Mucosa of gallbladder (tissue), 1 donor: ENCODE results near the gene IPO9. TPM values are rescaled to one million over a fixed set of nuclear protein-coding genes. Genes with fewer than 3 reads are reported as not detected.
A peak's percentile ranks its signal among the peaks of the same experiment; 100 is the strongest.
"Not testable (repeated sequence)": the region's sequence is repeated elsewhere in the genome, so short reads cannot be mapped to it uniquely, and the experiment has no call there.

Experiments
- DNase-seq: peaks from one replicate; pipeline ENCODE4 v3.0.0-alpha.2; 2020; ENCODE audit warnings: low spot score
- total RNA-seq: library from RNA; stranded (reverse); gene quantifications from one replicate; pipeline ENCODE4 v1.2.1, GENCODE V29; 2021
- donor health status: DM: no; HTN: no; CAD: no.

The IPO9 gene
- total RNA-seq, 1 donor from 2014 or later: 35.0 TPM

DNA sequence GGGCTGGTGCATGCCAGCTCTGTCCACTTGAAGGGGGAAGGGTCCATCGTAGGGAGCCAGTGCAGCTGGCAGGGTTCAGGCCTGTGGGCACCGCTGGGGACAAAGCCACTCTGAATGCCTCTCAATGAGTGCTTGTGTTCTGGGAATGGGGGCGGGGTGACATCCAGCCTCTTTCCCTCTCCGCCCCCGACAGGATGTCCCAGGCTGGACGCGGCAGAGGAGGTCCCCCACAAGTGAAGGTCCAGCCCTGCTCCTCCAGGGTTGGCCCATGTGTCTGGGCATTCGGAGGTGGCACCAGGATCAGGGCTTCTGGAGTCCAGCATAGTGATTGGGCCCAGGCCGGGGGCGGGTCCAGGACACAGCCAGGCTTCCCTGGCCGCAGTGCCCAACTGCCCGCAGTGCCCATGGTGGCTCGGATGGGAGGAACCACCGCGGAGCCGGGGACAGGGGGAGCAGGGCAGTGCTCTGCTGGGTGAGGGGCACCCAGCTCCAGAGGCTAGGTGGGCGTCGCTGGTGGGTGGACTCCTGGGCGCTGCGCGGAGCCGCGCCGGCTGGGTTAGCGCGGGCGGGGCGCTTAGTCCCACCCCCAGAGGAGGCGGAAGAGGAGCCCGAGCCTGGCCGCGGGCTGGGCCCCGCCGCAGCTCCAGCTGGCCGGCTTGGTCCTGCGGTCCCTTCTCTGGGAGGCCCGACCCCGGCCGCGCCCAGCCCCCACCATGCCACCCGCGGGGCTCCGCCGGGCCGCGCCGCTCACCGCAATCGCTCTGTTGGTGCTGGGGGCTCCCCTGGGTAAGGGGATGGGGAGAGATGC lies 59.5 kb downstream of the IPO9 start, which contains the start of gene SHISA4:
TSS of gene SHISA4 (plus strand) at position 617 of the 808 bp plus-strand sequence. CDS start at position 714, 97 bp downstream.
- DNase-seq: peak; percentile 58

DNA sequence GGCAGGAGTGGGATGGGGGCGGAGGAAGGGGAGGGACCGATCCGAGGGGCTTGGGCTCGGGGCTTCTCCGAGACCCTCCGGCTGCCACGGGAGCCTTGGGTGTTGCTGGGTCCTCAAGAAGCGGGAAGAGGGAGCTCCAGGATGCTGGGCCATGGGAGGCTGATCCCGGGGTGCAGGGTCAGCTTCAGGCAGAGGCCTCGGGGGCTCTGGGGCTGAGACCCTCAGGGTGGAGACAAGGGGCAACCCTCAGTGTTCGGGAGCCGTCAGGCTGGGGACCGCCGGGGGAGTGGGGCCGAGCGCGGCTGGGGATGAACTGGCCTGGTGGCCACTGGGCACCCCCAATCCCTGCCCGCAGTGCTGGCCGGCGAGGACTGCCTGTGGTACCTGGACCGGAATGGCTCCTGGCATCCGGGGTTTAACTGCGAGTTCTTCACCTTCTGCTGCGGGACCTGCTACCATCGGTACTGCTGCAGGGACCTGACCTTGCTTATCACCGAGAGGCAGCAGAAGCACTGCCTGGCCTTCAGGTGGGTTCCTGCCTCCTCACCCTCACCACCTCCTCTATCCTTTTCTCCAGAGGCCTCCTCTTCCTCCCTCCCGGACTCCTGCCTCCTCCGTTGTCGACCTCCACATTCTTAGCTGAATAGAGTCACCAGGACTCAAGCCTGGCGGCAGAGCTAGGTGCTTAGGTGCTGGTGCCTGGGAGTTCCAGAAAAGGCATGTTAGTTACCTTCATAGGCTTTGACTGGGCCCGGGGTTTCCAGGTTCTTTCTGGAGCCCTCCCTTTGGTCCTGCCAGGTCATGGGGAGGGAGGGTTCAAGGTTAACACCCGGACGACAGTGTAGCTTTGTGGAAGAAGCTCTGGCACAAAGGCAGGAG lies 60.4 kb downstream of the IPO9 start:
- no peak for DNase-seq

DNA sequence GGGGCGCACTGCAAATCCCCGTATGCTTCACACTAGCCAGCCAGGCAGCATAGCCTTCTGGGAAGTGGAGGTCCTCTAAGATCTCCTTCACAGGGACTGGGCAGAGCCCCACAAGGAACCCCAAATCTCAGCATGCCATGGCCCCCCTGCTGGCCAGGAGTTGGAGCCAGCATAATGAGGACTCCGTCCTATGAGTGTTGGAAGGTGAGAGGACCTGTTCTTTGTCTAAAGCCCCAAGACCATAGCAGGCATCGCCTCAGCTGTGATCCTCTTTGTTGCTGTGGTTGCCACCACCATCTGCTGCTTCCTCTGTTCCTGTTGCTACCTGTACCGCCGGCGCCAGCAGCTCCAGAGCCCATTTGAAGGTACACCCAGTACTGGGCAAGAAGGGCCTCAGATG lies 61.3 kb downstream of the IPO9 start:
- DNase-seq: no peak

DNA sequence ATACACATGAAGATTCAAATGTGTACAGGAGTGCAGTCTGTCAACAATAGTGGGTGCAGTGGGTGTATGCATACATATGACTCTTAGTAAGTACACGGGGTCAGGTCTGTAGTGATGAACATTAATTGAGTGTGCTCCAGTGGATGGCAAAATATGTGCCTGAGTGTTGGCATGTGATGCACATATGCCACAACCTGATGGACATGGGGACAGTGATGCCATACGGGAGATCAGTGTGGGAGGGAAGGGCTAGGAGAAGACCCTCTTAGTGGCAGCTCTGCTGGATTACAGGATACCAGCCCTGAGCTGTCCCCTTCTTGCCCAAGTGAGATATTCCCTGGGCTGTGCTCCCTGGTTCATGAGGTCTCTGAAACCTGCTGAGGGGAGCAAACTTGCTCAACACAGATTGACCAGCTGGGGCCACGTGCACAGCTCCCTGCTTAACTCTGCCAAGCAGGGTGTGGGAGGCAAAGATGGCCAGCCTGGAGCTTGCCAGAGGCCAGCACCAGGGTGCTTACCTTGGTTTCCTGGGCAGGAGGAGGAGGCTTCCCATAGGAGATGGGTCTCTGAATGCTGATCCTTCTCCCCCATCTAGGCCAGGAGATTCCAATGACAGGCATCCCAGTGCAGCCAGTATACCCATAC lies 62.0 kb downstream of the IPO9 start:
- no peak for DNase-seq

DNA sequence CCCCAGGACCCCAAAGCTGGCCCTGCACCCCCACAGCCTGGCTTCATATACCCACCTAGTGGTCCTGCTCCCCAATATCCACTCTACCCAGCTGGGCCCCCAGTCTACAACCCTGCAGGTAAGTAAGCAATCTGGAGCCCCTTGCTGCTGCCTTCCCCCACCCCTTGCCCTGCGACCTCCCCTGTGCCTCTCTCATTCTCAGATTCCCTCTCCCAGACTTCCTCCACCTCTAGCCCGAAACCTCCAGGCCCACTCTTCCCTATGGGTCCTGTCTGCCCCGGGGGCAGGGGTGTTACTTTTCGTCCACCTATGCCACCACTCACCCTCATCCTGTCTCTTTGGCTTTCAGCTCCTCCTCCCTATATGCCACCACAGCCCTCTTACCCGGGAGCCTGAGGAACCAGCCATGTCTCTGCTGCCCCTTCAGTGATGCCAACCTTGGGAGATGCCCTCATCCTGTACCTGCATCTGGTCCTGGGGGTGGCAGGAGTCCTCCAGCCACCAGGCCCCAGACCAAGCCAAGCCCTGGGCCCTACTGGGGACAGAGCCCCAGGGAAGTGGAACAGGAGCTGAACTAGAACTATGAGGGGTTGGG lies 62.6 kb downstream of the IPO9 start:
- DNase-seq: no peak

- DNase-seq: no peak
Measured at GRCh38 chr1:201892211-201892610, 63.3 kb downstream of the IPO9 start.

GRCh38 chr1:201893431-201893830 lies 64.5 kb downstream of the IPO9 start:
- no peak for DNase-seq

- no peak for DNase-seq
Measured at GRCh38 chr1:201894343-201895119, 65.6 kb downstream of the IPO9 start.

GRCh38 chr1:201895120-201895665 lies 66.2 kb downstream of the IPO9 start:
- DNase-seq: no peak

GRCh38 chr1:201895913-201896807 lies 67.2 kb downstream of the IPO9 start:
- DNase-seq: peak; percentile 91

GRCh38 chr1:201896951-201897391 lies 68.0 kb downstream of the IPO9 start:
- DNase-seq: no peak

DNA sequence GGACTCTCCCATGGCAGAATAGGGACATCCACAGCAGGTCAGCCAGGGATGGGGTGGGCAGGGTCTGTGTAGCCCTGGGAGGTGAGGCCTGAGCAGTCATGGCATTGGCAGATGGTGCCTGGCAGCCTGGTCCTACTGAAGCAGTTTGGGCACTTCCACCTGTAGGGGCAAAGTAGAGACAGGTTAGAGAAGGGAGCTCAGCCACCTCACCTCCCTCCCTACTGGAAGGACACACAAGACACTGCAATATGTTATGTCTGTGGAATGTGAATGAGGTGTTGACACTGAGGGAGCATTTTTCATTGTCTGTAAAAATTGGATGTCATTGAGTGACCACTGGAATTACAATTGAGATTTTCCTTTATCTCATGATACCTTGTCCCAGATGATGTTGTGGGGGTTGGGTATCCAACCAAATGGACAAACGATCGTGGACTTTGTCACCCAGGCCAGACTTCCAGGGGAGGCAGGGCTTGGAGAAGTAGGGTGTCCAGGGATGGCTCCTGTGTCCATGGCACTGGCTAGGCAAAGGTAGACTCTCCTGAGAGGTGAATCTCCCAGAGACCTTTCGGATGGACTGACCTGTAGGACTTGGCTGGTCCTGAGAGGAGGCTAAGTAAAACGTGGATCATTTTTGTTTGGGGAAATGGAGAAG lies 69.4 kb downstream of the IPO9 start:
- DNase-seq: no peak

- DNase-seq: no peak
Measured at GRCh38 chr1:201898992-201899391, 70.0 kb downstream of the IPO9 start.

DNA sequence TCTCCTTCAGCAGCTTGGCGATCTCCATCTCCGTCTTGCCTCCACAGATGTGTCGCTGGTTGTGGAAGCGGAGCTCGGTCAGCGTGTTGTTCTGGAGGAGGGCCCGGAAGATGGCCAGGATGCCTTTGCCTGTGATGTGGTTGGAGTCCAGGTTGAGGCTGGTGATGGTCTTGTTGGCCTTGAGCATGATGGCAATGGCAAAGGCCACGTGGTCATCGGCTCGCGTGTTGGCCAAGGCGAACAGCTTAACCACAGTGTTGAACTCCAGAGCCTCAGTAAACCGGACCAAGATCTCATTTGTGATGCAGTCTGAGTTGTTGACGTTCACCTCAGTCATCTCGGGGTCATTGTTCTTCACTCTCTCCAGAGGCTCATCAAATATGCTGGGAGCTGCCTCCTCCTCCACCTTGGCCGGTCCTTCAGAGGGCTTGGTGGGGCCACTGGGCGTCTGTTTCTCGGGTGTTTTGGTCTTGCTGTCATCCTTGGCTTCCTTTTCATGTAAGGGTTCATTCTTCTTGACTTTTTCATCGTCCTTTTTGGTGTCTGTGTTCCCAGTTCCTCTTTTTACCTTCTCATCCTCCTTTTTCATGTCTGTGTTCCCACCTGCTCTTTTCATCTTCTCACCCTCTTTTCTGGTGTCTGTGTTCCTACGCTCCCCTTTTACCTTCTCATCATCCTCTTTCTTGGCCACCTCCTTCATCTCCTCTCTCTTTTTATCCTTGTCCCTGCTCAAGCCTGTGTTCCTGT lies 70.9 kb downstream of the IPO9 start:
- no peak for DNase-seq

GRCh38 chr1:201900476-201900875 lies 71.5 kb downstream of the IPO9 start:
- no peak for DNase-seq

DNA sequence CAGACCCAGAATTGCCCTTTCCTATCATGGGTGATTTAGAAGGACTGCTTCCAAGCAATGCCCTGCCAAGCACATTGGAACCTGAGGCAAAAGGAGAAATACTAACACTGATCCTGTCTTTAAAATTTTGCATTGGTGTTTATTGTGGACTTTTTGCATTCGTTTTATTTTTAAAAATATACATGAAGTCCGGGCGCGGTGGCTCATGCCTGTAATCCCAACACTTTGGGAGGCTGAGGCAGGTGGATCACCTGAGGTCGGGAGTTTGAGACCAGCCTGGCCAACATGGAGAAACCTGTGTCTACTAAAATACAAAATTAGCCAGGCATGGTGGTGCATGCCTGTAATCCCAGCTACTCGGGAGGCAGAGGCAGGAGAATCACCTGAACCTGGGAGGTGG lies 72.1 kb downstream of the IPO9 start:
- DNase-seq: not testable (repeated sequence)

- DNase-seq: no peak
Measured at GRCh38 chr1:201902198-201902597, 73.2 kb downstream of the IPO9 start.

DNA sequence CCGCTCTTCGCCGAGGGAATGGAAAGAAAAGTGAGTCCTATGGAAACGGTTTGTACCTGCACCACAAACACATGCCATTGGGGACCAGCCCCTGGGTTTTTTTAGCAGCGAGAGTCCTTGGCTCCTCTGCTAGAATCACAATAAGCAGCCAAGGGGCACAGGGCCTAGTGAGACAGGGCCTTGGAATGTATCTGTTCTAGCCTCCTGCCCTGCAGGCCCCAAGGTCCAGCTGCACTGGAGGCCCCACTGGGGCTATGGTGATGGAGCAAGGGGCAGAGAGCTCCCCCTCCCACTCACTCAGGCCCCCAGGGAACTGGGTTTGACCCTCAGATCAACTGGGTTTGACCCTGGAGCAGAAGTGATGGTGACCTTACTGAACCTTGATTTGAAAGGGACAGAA lies 74.2 kb downstream of the IPO9 start:
- DNase-seq: no peak
